CD8-positive, alpha-beta memory T cell (primary cell): ENCODE results near the gene HOMER1. TPM values are rescaled to one million over a fixed set of nuclear protein-coding genes. Genes with fewer than 3 reads are reported as not detected.

Source experiments
- CTCF ChIA-PET: fragments of 350-600 bp; sonication (Branson Sonifier 250); formaldehyde crosslinking; loops from one replicate; lab custom pipeline; 2021; ENCODE audit warnings: antibody characterized with exemption; lab: Charles Lee
- POLR2A ChIA-PET: fragments of 350-600 bp; sonication (Branson Sonifier 250); formaldehyde crosslinking; loops from one replicate; lab custom pipeline; 2021; ENCODE audit warnings: antibody characterized with exemption; lab: Charles Lee
- DNase-seq, 5 donors: peaks; one replicate each; pipeline versions ENCODE4 v3.0.0 to v3.0.0-alpha.2; 2020 to 2022; ENCODE audit warnings: mixed read lengths in 1 of 5
- H3K27ac ChIP-seq: one replicate; pipeline ENCODE4 v1.7.0; 2013; ENCODE audit warnings: low read depth, mild to moderate bottlenecking, low read length, moderate library complexity
- H3K27me3 ChIP-seq: 2 replicates; pipeline ENCODE4 v1.7.0; 2013; ENCODE audit warnings: low read length, mild to moderate bottlenecking; ENCODE audit not compliant: insufficient read depth, poor library complexity, severe bottlenecking
- H3K36me3 ChIP-seq: 2 replicates; pipeline ENCODE4 v1.7.0; 2013; ENCODE audit warnings: mild to moderate bottlenecking, low read length, moderate library complexity; ENCODE audit not compliant: insufficient read depth
- H3K4me1 ChIP-seq: 2 replicates; pipeline ENCODE4 v1.7.0; 2013; ENCODE audit warnings: mild to moderate bottlenecking, low read length, moderate library complexity; ENCODE audit not compliant: insufficient read depth
- H3K4me3 ChIP-seq: 2 replicates; pipeline ENCODE4 v1.7.0; 2013; ENCODE audit warnings: mild to moderate bottlenecking, low read length
- H3K9me3 ChIP-seq: 2 replicates; pipeline ENCODE4 v1.7.0; 2013; ENCODE audit warnings: mild to moderate bottlenecking, low read length
- H3K27ac Mint-ChIP-seq, 8 donors: one replicate each; pipeline ENCODE4 v1.8.0; 2020 to 2021; ENCODE audit warnings: mixed read lengths in 8 of 8, mild to moderate bottlenecking in 6 of 8, inconsistent platforms in 3 of 8, moderate library complexity in 3 of 8
- H3K27me3 Mint-ChIP-seq, 2 donors: one replicate each; pipeline ENCODE4 v1.8.0; 2020 to 2021; ENCODE audit warnings: mixed read lengths in 2 of 2, mild to moderate bottlenecking in 1 of 2, moderate library complexity in 1 of 2
- H3K36me3 Mint-ChIP-seq, 3 donors: one replicate each; pipeline ENCODE4 v1.8.0; 2020 to 2021; ENCODE audit warnings: mixed read lengths in 3 of 3, inconsistent platforms in 1 of 3, mild to moderate bottlenecking in 1 of 3
- H3K4me1 Mint-ChIP-seq, 3 donors: one replicate each; pipeline ENCODE4 v1.8.0; 2020 to 2021; ENCODE audit warnings: mixed read lengths in 3 of 3, inconsistent platforms in 1 of 3, mild to moderate bottlenecking in 1 of 3
- H3K4me3 Mint-ChIP-seq, 7 donors: one replicate each; pipeline ENCODE4 v1.8.0; 2020 to 2021; ENCODE audit warnings: mixed read lengths in 7 of 7, mild to moderate bottlenecking in 6 of 7, moderate library complexity in 4 of 7, inconsistent platforms in 2 of 7
- H3K9me3 Mint-ChIP-seq, 5 donors: one replicate each; pipeline ENCODE4 v1.8.0; 2020 to 2022; ENCODE audit warnings: mixed read lengths in 5 of 5, mild to moderate bottlenecking in 3 of 5, moderate library complexity in 2 of 5, inconsistent platforms in 1 of 5
- polyA plus RNA-seq: library from polyadenylated mRNA; unstranded; fragments of 300-500 nt; fragmentation: Illumina TruSeq; gene quantifications from one replicate; pipeline ENCODE4 v1.2.3, GENCODE V29; 2021
- total RNA-seq, 2 experiments: library from RNA; stranded (reverse); gene quantifications; one replicate each; pipeline ENCODE4 v1.2.3, GENCODE V29; 2021

HOMER1 gene
- total and polyA plus RNA-seq, 3 experiments from 2014 or later = 4.6 to 11.1 (median 7.3) TPM

DNA sequence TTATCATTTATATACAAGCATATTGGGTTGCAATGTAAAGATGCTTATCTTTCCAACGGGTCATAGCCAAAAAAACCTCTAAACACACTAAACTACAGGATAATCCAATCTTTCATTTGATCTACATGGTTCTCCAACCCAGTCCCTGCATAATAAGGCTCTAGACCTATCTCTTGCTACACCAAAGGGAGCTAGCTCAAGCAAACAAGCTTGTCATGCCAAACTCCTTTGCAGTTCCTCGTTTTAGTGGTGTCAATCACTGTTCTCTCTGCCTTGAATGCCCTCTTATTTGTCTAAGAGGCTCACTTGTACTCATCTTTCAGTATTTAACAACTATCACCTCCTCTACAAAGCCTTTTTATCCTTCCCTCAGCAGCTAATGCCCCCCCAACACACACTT lies 5.6 kb downstream of the HOMER1 start:
- Mint-ChIP-seq H3K9me3 (no peaks in the 10 kb centered on the region), H3K4me3 (no peak overlapping the region), H3K27ac (no peak overlapping the region), H3K4me1 (peaks cover 11 to 23% (median 16%) of the 10 kb centered on the region in 3 donors), H3K36me3 (peaks cover 0 to 2% (median 0%) of the 10 kb centered on the region in 3 donors), H3K27me3 (peaks cover 3 to 13% of the 10 kb centered on the region in 2 donors)
- ChIA-PET POLR2A (no interaction called here), CTCF (no interaction called here)
- no peak for DNase-seq
- H3K27me3 ChIP-seq = no peaks in the 10 kb centered on the region
- H3K4me1 ChIP-seq = peaks cover 9% of the 10 kb centered on the region
- H3K4me3 ChIP-seq = no peak overlapping the region
- no peaks in the 10 kb centered on the region for H3K9me3 ChIP-seq
- no peaks in the 10 kb centered on the region for H3K36me3 ChIP-seq
- no peak overlapping the region for H3K27ac ChIP-seq

DNA sequence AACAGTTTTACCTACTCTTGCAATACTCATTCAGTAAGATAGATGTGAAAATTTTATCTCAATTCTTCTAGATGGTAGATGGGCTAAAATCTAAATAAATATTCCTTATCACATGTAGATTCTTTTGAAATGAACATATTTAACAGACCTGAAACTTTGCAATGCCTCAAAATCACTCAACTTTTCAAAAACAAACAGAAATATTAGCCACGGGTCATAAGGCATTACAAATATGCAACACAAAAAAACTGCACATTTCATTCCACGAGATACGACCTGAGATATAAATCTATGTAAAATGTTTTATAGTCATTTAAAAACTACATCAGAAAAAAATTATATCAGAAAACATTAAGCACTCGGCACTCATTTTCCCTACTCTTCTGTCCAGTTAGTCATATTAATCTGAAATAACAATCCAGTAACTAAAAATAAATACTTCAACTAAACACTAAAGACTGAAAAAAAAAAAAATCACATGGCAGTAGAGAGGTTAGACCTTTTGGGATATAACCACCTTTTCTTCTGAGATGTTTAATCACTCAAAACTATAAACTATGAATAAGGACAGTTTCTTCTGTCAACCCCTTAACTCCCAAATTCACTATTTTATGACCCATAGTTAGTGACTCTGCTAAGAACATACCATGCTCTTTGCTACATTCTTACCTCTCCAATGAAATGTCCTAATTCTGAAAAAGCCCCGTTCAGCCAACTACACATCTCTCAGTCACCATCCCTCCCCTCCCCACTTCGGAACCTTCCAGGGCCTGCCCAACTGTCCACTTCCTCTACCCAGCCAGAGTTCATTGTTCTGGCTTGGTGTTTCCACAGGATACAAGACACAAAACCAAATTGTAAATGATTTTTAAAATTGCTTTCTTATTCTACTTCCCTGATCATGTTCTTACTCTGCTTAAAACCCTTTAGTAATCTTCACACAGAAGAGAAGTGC lies 6.4 kb downstream of the HOMER1 start:
- H3K9me3 Mint-ChIP-seq = no peaks in the 10 kb centered on the region
- H3K4me3 ChIP-seq = no peak overlapping the region
- CTCF ChIA-PET = no interaction called here
- H3K27ac ChIP-seq = no peak overlapping the region
- peaks cover 4 to 15% (median 8%) of the 10 kb centered on the region in 3 donors for H3K4me1 Mint-ChIP-seq
- H3K36me3 Mint-ChIP-seq = no peaks in the 10 kb centered on the region
- peaks cover under 1% of the 10 kb centered on the region for H3K4me1 ChIP-seq
- no peaks in the 10 kb centered on the region for H3K36me3 ChIP-seq
- H3K9me3 ChIP-seq = no peaks in the 10 kb centered on the region
- DNase-seq = no peak
- peaks cover 3 to 9% of the 10 kb centered on the region in 2 donors for H3K27me3 Mint-ChIP-seq
- no peaks in the 10 kb centered on the region for H3K27me3 ChIP-seq
- no peak overlapping the region for H3K27ac Mint-ChIP-seq
- POLR2A ChIA-PET = no interaction called here
- no peak overlapping the region for H3K4me3 Mint-ChIP-seq

DNA sequence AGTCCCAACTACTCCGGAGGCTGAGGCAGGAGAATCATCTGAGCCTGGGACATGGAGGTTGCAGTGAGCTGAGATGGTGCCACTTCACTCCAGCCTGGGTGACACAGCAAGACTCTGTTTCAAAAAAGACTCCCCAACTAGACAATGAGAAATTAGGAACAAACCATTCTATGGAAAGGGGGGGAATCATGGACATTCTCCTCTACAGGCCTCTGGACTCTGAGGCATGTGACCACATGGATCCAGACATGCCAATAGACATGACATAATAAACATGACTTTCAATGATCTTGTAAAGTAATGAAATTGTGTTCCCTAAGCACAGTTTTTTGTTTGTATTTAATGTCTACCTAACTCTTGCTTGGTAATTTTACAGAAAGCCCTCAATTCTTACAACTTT lies 8.8 kb downstream of the HOMER1 start:
- Histone ChIP-seq H3K27me3 (no peaks in the 10 kb centered on the region), H3K36me3 (no peaks in the 10 kb centered on the region), H3K4me1 (no peaks in the 10 kb centered on the region), H3K27ac (no peak overlapping the region), H3K9me3 (no peaks in the 10 kb centered on the region), H3K4me3 (no peak overlapping the region)
- Mint-ChIP-seq H3K4me3 (no peak overlapping the region), H3K9me3 (no peaks in the 10 kb centered on the region), H3K27ac (no peak overlapping the region), H3K36me3 (no peaks in the 10 kb centered on the region), H3K4me1 (peaks cover 0 to 2% (median 1%) of the 10 kb centered on the region in 3 donors), H3K27me3 (peaks cover 2 to 7% of the 10 kb centered on the region in 2 donors)
- ChIA-PET CTCF (no interaction called here), POLR2A (no interaction called here)
- DNase-seq = no peak

DNA sequence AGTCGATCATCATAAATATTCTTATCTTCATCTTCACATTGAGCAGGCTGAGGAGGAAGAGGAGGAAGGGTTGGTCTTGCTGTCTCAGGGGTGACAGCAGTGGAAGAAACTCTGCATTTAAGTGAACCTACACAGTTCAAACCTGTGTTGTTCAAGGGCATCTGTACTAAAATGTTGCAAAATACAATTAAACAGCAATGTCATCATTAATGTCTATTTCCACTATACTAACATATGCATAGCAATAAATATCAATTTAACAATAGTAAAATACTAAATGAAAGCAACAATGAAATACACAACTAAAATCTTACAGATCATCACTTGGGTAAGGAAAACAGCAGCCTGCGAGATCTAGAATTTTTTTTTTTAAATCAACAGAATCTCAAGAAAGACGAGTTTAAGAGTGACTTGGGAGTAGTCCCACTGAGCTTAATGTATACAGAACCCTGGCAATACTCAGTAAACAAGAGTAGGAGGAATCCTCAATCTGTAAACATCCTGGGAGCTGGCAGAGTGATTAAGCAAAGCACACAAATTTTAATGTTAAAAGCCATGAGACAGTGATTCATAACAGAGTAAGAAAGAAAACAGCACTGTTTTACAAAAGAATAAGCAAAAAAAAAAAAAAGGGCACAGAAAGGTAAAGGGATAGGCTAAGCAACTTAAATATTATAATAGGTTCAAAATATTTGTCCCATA lies 10.0 kb downstream of the HOMER1 start:
- ChIA-PET CTCF (no interaction called here), POLR2A (no interaction called here)
- H3K9me3 ChIP-seq = no peaks in the 10 kb centered on the region
- no peak overlapping the region for H3K27ac ChIP-seq
- no peaks in the 10 kb centered on the region for H3K27me3 ChIP-seq
- H3K4me1 ChIP-seq = no peaks in the 10 kb centered on the region
- Mint-ChIP-seq H3K4me1 (peaks cover 0 to 7% (median 7%) of the 10 kb centered on the region in 3 donors), H3K9me3 (no peaks in the 10 kb centered on the region), H3K36me3 (no peaks in the 10 kb centered on the region), H3K4me3 (no peak overlapping the region), H3K27ac (no peak overlapping the region), H3K27me3 (peaks cover 6 to 7% of the 10 kb centered on the region in 2 donors)
- no peak overlapping the region for H3K4me3 ChIP-seq
- DNase-seq = no peak
- H3K36me3 ChIP-seq = no peaks in the 10 kb centered on the region

DNA sequence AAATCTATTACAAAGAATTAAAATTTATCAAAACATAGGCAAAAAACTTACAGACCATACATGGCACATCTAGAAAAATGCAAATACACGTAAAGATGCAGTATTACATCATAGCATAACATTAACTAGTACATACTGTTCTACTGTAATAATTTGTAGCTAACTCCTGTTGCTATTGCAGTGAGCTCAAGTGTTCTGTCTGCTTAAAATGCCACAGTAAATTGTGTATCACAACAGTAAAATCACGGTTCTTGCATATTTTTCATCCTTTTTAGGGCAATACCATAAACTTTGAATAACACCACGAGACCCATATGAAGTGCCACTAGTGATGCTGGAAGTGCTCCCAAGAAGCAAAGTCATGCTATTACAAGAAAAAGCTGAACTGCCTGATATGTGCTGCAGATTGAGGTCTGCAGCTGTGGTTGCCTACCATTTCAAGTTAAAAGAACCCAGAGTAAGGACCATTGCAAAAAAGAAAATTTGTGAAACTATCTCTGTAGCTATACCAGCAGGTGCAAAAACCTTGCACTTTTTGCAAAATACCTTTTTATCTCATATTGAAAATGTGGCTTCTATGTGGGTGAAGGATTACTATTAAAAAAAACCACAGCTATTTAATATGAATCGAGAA lies 14.2 kb downstream of the HOMER1 start:
- no peaks in the 10 kb centered on the region for H3K4me1 ChIP-seq
- no peak for DNase-seq
- no peaks in the 10 kb centered on the region for H3K27me3 ChIP-seq
- Mint-ChIP-seq H3K4me1 (peaks cover 0 to 7% (median 7%) of the 10 kb centered on the region in 3 donors), H3K36me3 (no peaks in the 10 kb centered on the region), H3K27ac (peak overlapping the region in 1 of 8 donors; percentile 12), H3K27me3 (peaks cover 5 to 9% of the 10 kb centered on the region in 2 donors), H3K4me3 (no peak overlapping the region), H3K9me3 (no peaks in the 10 kb centered on the region)
- H3K4me3 ChIP-seq = no peak overlapping the region
- ChIA-PET POLR2A (no interaction called here), CTCF (no interaction called here)
- no peaks in the 10 kb centered on the region for H3K9me3 ChIP-seq
- H3K36me3 ChIP-seq = no peaks in the 10 kb centered on the region
- H3K27ac ChIP-seq = no peak overlapping the region

DNA sequence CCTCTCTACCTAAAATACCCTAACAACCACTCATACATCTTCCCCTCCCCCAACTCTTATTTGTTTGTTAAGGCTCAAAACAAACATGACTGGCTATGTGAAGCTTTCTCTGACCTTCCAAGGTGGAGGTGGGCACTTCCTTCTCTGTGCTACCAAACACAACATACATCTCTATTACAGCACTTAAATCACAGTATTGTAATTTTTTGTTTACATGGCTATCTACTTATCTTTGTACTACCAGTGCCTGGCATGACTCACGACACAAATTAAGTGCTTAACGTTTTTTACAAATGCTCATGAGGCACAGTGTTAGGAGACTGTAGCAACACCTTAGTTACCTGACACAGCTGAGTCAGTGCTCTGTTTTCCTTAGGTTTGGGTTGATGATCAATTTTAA lies 18.6 kb downstream of the HOMER1 start:
- CTCF ChIA-PET = no interaction called here
- Histone ChIP-seq H3K4me1 (no peaks in the 10 kb centered on the region), H3K4me3 (no peak overlapping the region), H3K36me3 (no peaks in the 10 kb centered on the region), H3K27me3 (no peaks in the 10 kb centered on the region), H3K9me3 (no peaks in the 10 kb centered on the region), H3K27ac (no peak overlapping the region)
- no peak overlapping the region for H3K4me3 Mint-ChIP-seq
- POLR2A ChIA-PET = no interaction called here
- peaks cover 0 to 7% (median 6%) of the 10 kb centered on the region in 3 donors for H3K4me1 Mint-ChIP-seq
- no peaks in the 10 kb centered on the region for H3K9me3 Mint-ChIP-seq
- DNase-seq = no peak
- H3K27me3 Mint-ChIP-seq = peaks cover 0 to 14% of the 10 kb centered on the region in 2 donors
- H3K36me3 Mint-ChIP-seq = no peaks in the 10 kb centered on the region
- H3K27ac Mint-ChIP-seq = peak overlapping the region in 1 of 8 donors; percentile 6

DNA sequence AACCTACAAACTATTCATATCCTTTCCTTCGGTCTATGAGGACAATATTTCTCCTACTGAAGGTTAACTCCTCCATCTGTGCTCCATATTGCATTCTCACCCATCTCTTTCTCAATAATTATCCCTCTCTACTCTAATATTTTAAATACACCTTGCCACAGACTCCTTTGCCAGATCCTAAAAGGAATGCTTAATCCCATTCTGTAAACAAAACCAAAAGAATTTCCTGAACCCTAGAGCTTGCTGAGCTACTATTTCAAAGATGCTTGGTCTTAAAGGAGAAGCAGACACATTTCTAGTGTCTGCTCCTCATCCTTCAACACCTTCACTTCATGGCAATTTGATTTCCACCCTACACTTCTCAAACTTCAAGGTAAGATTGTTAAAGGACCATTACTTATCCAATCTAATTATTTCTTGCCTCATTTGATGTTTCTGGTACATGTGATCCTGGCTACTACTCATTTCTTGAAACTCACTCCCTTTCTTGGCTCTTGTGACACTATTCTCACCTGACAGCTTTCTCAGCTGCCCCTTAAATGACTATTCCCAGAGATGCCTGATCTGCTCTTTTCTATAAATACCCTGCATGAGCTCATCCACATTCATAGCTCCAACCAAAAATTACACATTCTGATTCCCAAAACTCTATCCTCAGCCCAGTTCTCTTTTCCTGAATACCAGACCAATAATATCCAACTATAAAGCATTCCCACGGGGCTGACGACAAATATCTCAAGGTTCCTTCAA lies 20.2 kb downstream of the HOMER1 start:
- CTCF ChIA-PET = no interaction called here
- POLR2A ChIA-PET = interaction anchor here (0.7 kb wide), 1 partner anchor 1981 kb away, joined by 4 read pairs; no protein-coding TSS in a partner anchor
- no peaks in the 10 kb centered on the region for H3K4me1 ChIP-seq
- H3K27ac ChIP-seq = no peak overlapping the region
- H3K27ac Mint-ChIP-seq = no peak overlapping the region
- H3K36me3 ChIP-seq = no peaks in the 10 kb centered on the region
- peaks cover 0 to 9% of the 10 kb centered on the region in 2 donors for H3K27me3 Mint-ChIP-seq
- DNase-seq = no peak
- no peaks in the 10 kb centered on the region for H3K4me1 Mint-ChIP-seq
- H3K9me3 Mint-ChIP-seq = no peaks in the 10 kb centered on the region
- no peaks in the 10 kb centered on the region for H3K36me3 Mint-ChIP-seq
- no peak overlapping the region for H3K4me3 ChIP-seq
- no peak overlapping the region for H3K4me3 Mint-ChIP-seq
- no peaks in the 10 kb centered on the region for H3K27me3 ChIP-seq
- no peaks in the 10 kb centered on the region for H3K9me3 ChIP-seq
